Vein endothelial cell (primary cell): ENCODE data around the gene BEST2. TPM values are rescaled to one million over a fixed set of nuclear protein-coding genes. Genes with fewer than 3 reads are reported as not detected.

Experiments
- small RNA-seq: library from RNA; depleted of rRNA; stranded (forward); fragments of <200 nt; gene quantifications from one replicate; pipeline ENCODE3, GENCODE V24; 2012
- total RNA-seq: library from RNA; depleted of rRNA; stranded (reverse); fragments of >200 nt; gene quantifications from 2 replicates; pipeline ENCODE4 v1.2.3, GENCODE V29; 2012

BEST2 gene
- not detected in 2 replicates for total RNA-seq

DNA sequence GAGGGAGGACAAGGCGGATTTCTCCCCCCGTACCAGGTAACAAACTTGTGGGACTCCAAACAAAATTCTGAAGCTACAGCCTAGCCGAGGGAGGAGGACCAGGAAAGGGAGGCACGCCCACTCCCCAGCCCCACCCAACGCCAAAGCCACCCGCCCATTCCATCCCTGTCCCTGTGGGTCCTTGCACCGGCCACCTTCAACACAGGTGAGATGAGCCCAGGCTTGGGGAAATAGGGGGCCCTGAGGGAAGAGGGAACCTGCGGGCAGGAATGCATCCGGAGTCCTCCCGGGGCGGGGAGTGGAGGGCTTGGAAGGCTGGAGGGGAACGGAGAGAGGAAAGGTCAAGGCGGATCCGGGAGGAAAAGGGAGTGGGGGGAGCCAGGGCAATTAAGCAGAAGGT lies at the start of gene BEST2:
Gene BEST2 (plus strand): TSS at position 157 of the 400 bp plus-strand sequence. CDS start 802 bp downstream, outside the sequence.

DNA sequence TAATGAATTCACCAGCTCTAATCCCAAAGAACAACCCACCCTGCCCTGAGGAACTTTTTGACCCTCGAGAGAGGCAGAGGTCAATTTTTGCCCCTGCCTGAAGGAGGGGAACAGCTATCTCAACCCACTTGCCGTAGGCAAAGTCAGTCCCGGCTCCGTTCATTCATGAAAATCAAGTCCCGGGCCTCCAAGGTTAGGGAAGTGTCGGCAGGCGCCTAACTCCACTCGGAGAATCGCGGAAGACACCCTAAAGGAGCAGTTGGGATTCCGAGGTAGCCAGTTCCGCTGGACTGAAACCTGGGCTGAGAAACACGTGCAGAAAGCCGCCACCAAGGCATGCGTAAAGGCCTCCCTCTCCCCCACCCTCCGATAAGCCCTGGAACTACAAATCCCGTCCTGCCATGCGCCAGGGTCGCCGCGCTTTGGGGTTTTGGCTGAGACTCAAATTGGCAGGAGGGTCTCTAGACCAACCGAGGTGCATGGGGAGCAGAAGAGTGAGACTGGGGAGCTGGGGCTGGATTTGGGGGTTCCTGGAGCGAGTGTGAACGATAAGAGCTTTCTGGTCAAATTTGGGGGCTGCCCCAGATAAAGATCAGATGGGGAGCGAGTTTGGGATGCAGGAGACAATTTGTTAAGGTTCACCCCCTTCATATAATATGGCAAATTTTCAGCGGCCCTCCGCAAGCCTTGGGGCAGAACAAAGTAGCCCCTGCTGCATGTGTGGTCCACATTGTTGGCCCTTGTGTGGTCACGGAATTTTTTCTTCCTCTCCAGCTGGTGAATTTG lies 27.8 kb upstream of the BEST2 start, which contains the start of gene TNPO2:
Gene TNPO2 (minus strand): TSS at position 292 of the 786 bp plus-strand sequence. CDS start 2,955 bp downstream, outside the sequence.

DNA sequence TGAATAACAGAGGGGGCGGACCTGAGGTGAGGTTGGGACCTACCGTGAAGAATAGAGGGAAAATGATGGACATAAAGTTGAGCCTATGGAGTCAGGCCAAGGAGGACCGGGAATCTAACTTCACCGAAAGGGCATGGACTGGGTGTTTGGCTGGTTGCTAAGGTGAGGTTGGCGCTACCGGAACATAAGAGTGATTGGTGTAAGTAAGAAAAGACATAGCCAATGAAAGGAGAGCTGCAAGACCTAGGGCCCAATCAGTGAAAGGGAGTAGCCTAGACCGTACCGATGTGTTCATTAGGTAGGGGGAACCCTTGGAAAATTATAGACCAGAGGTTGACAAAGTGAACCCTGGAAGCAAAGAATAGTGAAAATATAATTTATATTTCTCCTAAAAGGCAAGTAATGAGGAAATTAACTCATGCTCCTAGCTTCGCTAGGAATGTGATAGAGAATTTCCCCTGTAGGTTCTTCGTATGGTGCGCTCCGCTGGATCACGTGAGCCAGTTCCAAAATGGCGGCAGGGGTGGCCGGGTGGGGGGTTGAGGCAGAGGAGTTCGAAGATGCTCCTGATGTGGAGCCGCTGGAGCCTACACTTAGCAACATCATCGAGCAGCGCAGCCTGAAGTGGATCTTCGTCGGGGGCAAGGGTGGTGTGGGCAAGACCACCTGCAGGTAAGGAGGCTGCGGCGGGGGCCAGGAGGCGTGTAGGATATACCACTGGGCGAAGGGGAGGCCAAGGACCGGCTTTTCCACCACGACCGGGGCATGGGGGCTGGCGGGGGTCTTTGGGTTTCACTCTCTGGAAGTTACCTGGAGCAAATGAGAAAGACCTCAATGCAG lies 14.4 kb upstream of the BEST2 start, which contains the start of gene GET3:
Gene GET3 (plus strand): TSS at position 503 of the 840 bp plus-strand sequence. CDS start 9 bp downstream, at position 512.

DNA sequence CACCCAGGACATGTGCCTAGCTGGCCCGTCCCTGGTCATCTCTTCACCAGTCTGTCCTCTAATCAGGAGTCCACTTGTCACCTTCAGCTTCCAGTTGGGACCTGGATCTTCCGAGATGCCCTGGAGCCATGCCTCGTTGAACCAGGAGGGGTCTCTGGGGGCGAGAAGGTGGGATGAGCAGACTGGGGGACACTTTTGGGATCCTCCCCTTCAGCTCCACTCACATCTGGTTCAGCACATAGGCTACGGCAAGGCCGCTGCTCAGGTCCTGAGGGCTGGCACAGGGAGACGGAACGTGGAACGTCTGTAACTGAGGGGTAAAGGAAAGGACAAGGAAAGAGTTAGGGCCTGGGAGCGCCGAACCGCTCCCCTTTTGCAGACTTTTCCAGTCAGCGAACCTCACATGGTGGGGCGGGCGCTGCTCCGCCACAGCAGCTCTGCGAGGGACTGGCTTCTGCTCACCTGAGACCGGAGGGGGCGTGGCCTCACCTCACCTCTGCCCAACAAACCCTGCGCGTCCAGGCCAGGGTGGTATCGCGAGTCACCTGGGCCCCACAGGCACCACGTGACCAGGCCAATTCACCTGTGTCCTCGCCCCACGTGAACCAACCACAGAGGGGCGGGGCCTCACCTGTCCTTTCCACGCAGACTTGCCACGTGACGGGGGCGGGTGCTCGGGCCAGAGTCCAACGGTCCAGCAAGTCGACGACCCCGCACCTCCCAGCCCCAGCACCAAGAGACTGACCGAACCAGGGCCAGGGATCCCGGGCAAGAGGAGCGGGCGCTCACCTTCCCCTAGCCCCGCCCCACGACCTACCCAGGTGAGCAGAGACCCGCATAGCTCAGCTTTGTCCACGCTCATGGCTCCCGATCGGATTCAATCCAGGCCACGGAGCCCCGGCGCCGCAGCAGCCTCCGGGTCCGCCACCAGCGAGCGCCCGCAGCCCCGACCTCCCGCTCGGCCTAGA lies 23.3 kb downstream of the BEST2 start, which contains the start of gene HOOK2:
Gene HOOK2 (minus strand): TSS at position 965 of the 968 bp plus-strand sequence. CDS start 103 bp downstream, at position 862.

DNA sequence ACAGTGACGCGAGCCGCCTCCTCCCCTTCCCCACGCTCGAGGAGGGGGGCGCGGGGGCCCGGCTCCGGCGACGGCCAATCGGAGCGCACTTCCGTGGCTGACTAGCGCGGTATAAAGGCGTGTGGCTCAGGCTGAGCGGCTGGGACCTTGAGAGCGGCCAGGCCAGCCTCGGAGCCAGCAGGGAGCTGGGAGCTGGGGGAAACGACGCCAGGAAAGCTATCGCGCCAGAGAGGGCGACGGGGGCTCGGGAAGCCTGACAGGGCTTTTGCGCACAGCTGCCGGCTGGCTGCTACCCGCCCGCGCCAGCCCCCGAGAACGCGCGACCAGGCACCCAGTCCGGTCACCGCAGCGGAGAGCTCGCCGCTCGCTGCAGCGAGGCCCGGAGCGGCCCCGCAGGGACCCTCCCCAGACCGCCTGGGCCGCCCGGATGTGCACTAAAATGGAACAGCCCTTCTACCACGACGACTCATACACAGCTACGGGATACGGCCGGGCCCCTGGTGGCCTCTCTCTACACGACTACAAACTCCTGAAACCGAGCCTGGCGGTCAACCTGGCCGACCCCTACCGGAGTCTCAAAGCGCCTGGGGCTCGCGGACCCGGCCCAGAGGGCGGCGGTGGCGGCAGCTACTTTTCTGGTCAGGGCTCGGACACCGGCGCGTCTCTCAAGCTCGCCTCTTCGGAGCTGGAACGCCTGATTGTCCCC lies 39.9 kb downstream of the BEST2 start, which contains the start of gene JUNB:
Gene JUNB (plus strand): TSS at position 142 of the 706 bp plus-strand sequence. CDS start 286 bp downstream, at position 428.

DNA sequence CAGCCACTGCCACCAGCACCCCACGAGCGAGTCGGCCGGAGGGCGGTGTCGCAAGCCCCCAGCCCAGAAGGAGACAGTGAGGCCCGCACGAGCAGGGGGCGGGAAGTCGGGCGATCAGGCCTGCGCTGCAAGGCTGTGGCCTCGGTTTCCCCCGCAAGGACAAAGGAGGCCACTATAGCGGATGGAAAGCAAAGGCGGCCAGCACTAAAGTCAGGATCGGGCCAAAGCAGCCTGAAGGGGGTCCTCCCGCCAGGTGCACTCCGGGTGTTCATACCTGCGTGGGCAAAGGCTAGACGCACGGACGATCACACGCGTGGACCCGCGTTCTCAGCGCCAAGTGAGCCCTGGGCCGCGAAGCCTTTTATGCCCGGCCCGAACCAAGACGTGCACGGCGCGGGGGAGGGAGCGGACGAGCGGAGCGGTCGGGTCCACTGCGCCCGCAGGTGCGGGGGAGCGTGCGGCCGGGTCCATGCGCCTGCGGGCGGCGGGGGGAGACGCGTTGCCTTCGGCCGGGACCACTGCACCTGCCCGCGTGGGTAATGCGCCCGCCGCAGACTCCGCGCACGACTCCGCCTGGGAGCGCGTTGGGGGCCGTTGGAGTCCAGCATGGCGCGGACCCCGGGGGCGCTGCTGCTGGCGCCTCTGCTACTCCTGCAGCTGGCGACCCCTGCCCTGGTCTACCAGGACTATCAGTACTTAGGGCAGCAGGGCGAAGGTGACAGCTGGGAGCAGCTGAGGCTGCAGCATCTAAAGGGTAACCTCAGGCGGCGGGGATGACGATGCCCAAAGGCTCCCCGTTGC lies 50.1 kb downstream of the BEST2 start, which contains the start of the genes PRDX2 and THSD8:
Gene PRDX2 (minus strand): TSS at position 335 of the 801 bp plus-strand sequence. CDS start 539 bp downstream, outside the sequence.
Gene THSD8 (plus strand): TSS at position 604 of the 801 bp plus-strand sequence. CDS start 3 bp downstream, at position 607.

DNA sequence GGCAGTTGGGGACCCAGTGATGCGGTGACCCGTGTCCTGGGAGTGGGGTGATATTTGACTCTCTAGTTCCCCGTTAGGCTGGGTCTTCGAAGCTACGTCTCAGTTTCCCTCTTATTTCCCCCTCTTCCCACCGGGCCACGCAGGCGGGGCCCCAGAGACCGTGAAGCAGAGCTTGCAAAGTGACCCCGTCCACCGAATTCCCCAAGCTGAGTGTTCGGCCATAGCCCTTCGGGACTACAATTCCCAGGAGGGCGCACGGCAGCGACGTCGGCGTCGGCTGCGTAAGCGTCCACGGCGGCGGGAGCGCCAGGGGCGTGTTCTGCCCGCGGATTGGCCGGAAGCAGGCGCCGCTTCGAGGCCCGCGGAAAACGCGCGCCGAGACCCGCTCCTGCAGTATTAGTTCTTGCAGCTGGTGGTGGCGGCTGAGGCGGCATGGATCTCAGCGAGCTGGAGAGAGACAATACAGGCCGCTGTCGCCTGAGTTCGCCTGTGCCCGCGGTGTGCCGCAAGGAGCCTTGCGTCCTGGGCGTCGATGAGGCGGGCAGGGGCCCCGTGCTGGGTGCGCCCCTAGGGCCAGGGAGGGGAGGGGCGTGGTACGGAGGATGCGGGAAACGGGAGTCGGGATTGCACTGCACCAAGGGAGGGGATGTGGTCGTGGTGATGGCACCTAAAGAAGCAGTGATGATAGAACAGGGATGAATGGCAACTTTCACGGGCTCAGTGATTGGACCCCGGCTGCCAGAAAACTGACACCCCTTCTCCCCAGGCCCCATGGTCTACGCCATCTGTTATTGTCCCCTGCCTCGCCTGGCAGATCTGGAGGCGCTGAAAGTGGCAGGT lies 54.9 kb downstream of the BEST2 start, which contains the start of gene RNASEH2A:
Gene RNASEH2A (plus strand): TSS at position 343 of the 840 bp plus-strand sequence. CDS start 90 bp downstream, at position 433.

Small RNA genes lying within 50 kb of the gene (small RNA-seq; reads per million reads assigned to genes)
- gene MIR5684 = not detected
- 12.4 reads per million, percentile 96 among the genes with 10 or more reads in this experiment for gene SNORD41

Other genes with a start within 250 kb of the BEST2 start
- 5.9 and 6.9 TPM in 2 replicates for gene ZNF564, start 200.3 kb upstream of the BEST2 start, total RNA-seq
- gene ZNF490, start 141.0 kb upstream of the BEST2 start, total RNA-seq = 7.2 and 9.9 TPM in 2 replicates
- 18.3 and 20.6 TPM in 2 replicates for gene ZNF791, start 140.9 kb upstream of the BEST2 start, total RNA-seq
- 51.2 and 53.2 TPM in 2 replicates for gene MAN2B1, start 85.0 kb upstream of the BEST2 start, total RNA-seq
- gene WDR83, start 85.0 kb upstream of the BEST2 start, total RNA-seq = 4.9 and 8.8 TPM in 2 replicates
- 52.6 and 53.0 TPM in 2 replicates for gene DHPS, start 69.9 kb upstream of the BEST2 start, total RNA-seq
- gene GNG14, start 63.8 kb upstream of the BEST2 start, total RNA-seq = not detected in 2 replicates
- 16.5 and 21.9 TPM in 2 replicates for gene FBXW9, start 55.2 kb upstream of the BEST2 start, total RNA-seq
- 55.5 and 61.4 TPM in 2 replicates for gene TNPO2, start 27.9 kb upstream of the BEST2 start, total RNA-seq
- gene TRIR, start 17.1 kb upstream of the BEST2 start, total RNA-seq = 169 and 191 TPM in 2 replicates
- gene GET3, start 14.3 kb upstream of the BEST2 start, total RNA-seq = 89.2 and 91.0 TPM in 2 replicates
- 9.0 and 9.5 TPM in 2 replicates for gene HOOK2, start 23.8 kb downstream of the BEST2 start, total RNA-seq
- gene JUNB, start 39.7 kb downstream of the BEST2 start, total RNA-seq = 57.4 and 78.7 TPM in 2 replicates
- gene PRDX2, start 50.0 kb downstream of the BEST2 start, total RNA-seq = 221 and 264 TPM in 2 replicates
- not detected in 2 replicates for gene THSD8, start 50.3 kb downstream of the BEST2 start, total RNA-seq
- 19.5 and 25.5 TPM in 2 replicates for gene RNASEH2A, start 54.8 kb downstream of the BEST2 start, total RNA-seq
- not detected in 2 replicates for gene RTBDN, start 82.8 kb downstream of the BEST2 start, total RNA-seq
- gene MAST1, start 86.7 kb downstream of the BEST2 start, total RNA-seq = 0.29 and 0.33 TPM in 2 replicates
- gene DNASE2, start 129.7 kb downstream of the BEST2 start, total RNA-seq = 16.8 and 20.9 TPM in 2 replicates
- gene KLF1, start 135.4 kb downstream of the BEST2 start, total RNA-seq = not detected in 2 replicates
- gene GCDH, start 139.4 kb downstream of the BEST2 start, total RNA-seq = 30.1 and 33.7 TPM in 2 replicates
- gene SYCE2, start 167.5 kb downstream of the BEST2 start, total RNA-seq = not detected in 2 replicates
- gene FARSA, start 181.9 kb downstream of the BEST2 start, total RNA-seq = 74.1 and 78.0 TPM in 2 replicates
- 2,084 and 2,158 TPM in 2 replicates for gene CALR, start 186.8 kb downstream of the BEST2 start, total RNA-seq
- 94.9 and 104 TPM in 2 replicates for gene RAD23A, start 194.1 kb downstream of the BEST2 start, total RNA-seq
- 20.9 and 21.0 TPM in 2 replicates for gene GADD45GIP1, start 205.4 kb downstream of the BEST2 start, total RNA-seq
- gene DAND5, start 217.8 kb downstream of the BEST2 start, total RNA-seq = not detected in 2 replicates
- 13.2 and 16.0 TPM in 2 replicates for gene NFIX, start 243.7 kb downstream of the BEST2 start, total RNA-seq